ENCODE data around the gene NPY4R.

- TF ChIP-seq CTCF (IDR thresholded peaks at IDR 0.05; ENCODE audit: insufficient read depth, low read length, poor library complexity, severe bottlenecking) (no peak), EZH2phosphoT487 (conservative IDR thresholded peaks at IDR 0.05; ENCODE audit: low read length) (no peak)
Measured at GRCh38 chr10:46515366-46515765, 49.6 kb upstream of the NPY4R start.
